Cardiac septum (tissue), 1 donor: ENCODE results near the gene CHERP. TPM values are rescaled to one million over a fixed set of nuclear protein-coding genes. Genes with fewer than 3 reads are reported as not detected.
"Not testable (repeated sequence)": the region's sequence is repeated elsewhere in the genome, so short reads cannot be mapped to it uniquely, and the experiment has no call there.

Experiments
- DNase-seq: peaks from one replicate; pipeline ENCODE4 v3.0.0-alpha.2; 2020; ENCODE audit warnings: low spot score
- intact Hi-C: fragments of 100-400 bp; cut with DNase I; formaldehyde crosslinking; loops from one replicate; pipeline ENCODE4 v1.14.0; 2022
- total RNA-seq: library from RNA; stranded (reverse); fragmentation: NEBNext Ultra II Directional; extraction: Animal tissue kit (Norgen Biotek cat#: 25700); gene quantifications from one replicate; pipeline ENCODE4 v1.2.1, GENCODE V29; 2021
- donor health status: DM: no; HTN: no; CAD: no.

The CHERP gene
- total RNA-seq, 1 donor from 2014 or later: 23.7 TPM

- DNase-seq, intact Hi-C loops: not testable (repeated sequence)
Measured at GRCh38 chr19:16551902-16552301, 9.7 kb upstream of the CHERP start.

GRCh38 chr19:16548956-16549355 lies 6.7 kb upstream of the CHERP start:
- intact Hi-C loops: no loop called here
- DNase-seq: no peak

DNA sequence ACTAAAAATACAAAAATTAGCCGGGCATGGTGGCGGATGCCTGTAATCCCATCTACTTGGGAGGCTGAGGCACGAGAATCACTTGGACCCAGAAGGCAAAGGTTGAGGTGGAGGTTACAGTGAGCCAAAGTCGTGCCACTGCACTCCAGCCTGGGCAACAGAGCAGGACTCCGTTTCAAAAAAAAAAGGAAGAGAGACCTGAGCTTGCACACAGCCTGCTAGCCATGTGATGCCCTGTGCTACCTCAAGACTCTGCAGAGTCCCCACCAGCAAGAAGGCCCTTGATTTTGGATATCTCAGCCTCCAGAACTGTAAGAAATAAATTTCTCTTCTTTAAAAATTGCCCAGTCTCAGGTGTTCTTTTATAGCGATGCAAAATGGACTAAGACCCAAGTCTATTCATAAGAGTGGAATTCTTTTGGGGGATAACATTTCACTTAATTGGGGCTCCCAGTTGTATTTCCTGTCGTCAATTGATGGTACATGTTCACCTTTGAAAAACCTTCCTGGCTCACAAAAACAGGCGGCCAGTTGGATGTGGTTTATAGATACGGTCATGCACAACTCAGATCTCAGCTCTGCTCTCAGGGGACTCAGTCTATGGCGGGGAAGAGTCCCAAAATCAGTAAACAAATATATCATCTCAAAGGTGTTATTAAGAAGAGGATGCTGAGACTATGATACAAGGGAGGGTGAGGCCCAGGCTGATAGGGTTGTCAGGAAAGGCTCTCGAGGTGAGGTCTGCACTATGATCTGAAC lies 2.4 kb upstream of the CHERP start:
- intact Hi-C loops: loop anchor here (5.0 kb wide), 1 partner anchor 47 kb away; the partner anchor contains the start of genes C19orf44 and CALR3
- DNase-seq: no peak

DNA sequence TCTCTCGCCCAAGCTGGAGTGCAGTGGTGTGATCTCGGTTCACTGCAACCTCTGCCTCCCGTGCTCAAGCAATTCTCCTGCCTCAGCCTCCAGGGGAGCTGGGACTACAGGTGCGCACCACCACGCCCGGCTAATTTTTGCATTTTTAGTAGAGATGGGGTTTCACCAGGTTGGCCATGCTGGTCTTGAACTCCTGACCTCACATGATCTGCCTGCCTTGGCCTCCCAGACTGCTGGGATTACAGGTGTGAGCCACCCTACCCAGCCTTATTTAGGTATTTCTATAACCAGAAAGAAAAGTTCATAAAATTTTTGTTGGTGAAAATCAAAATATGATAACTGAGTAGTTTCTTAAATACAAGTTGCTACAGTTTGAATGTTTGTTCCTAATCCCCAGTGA lies 1.5 kb upstream of the CHERP start:
- DNase-seq: not testable (repeated sequence)
- intact Hi-C loops: loop anchor here (2.0 to 5.0 kb wide), 2 partner anchors 29 to 46 kb away; partner anchors contain the start of genes C19orf44, CALR3 and SLC35E1

- DNase-seq: no peak
- intact Hi-C loops: loop anchor here (1.0 to 5.0 kb wide), 3 partner anchors 30 to 85 kb away; partner anchors contain the start of genes C19orf44, CALR3, MED26 and SLC35E1
Measured at GRCh38 chr19:16542910-16543472, 754 bp upstream of the CHERP start.

- intact Hi-C loops: loop anchor here (1.0 to 5.0 kb wide), 3 partner anchors 31 to 87 kb away; partner anchors contain the start of genes C19orf44, CALR3, MED26 and SLC35E1
- no peak for DNase-seq
Measured at GRCh38 chr19:16541526-16542044, 652 bp downstream of the CHERP start.

DNA sequence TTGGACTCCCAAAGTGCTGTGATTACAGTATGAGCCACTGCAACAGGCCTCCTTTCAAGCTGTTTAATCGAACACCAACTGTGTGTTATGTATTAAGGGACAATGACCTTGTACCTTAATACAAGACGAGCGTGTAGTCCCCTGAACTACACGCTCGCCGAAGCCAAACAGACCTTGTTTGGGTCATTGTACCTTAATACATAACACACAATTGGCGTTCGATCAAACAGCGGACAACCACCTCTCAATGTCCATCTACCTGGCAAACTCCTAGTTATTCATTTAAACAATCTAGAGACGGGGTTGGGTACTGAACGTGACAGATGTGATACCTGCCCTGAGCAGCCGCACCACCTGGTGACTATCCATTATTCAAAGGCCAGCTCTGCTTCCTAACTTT lies 1.3 kb downstream of the CHERP start:
- no peak for DNase-seq
- intact Hi-C loops: loop anchor here (5.0 kb wide), 1 partner anchor 44 kb away; the partner anchor contains the start of genes C19orf44 and CALR3

GRCh38 chr19:16537111-16537510 lies 5.1 kb downstream of the CHERP start:
- no peak for DNase-seq
- intact Hi-C loops: no loop called here

DNA sequence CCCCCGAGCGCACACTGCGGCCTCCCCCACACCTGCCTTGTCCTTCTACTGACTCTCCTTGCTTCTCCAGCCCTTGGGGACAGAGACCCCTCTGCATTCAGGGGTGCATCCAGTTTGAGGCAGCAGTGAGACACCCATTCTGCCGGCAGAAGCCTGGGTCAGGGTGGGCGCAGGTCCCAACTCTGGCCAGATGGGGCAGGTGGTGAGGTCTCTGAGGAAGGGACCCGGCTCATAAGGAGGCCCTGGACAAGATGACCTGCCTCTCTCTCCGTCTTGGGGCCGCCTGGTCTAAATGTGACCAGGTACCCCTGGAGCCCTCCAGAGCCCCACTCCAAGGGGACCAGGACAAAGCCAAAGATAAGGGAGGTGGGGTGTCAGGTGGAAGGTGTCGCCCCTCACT lies 6.1 kb downstream of the CHERP start:
- DNase-seq: no peak
- intact Hi-C loops: no loop called here

DNA sequence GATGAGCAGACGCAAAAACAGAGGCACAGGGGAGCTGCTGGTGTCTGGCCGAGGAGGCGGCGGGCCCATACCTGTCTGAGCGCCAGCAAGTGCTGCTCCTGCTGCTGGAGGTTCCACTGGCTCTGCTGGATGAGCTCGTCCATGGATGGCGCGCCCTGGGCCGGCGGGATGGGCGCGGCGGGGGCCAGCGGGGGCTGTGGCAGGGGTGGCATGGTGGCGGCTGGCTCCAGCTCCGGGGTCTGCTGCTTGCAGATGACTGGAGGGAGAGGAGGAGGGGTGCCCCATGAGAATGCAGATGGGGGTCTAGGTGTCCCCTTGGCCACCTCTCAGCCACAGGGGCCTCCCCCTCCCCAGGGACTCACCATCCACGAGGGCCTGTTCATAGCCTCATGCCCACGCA lies 6.9 kb downstream of the CHERP start:
- no peak for DNase-seq
- intact Hi-C loops: no loop called here

DNA sequence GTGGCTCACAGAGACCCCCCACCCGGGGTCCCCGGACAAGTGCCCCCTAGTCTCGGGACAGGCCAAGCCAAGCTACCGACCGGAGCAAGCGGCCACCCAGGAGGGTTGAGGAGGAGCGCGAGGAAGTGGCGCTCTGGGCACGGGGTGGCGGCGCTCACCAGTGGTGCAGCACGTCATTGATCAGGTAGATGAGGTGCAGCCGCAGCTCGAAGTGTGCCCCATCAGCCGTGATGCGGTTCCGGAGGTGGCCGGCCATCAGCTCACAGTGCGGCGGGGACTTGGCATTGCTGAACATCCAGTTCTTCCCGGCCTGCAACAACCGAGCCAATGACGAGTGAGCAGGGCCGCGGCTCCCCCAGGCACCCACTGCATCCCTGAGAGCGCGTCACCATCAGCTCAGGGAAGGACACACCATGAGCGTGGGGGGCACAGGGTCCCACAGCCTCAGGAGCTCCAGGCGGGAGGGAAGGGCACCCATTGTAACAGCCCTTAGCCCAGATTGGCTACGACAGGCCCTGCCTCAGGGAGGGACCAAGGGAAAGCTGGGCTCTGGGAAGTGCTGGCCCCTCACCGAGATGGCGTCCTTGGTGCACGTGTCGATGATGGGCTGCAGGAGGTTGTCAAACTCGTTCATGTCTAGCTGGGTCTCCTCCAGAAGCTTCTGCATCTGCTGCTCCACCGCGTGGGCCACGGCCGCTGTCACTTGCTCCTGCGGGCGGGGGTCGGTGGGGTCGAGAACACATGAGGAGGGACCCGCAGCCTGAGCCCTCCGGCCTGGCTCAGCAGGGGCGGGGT lies 9.6 kb downstream of the CHERP start:
- intact Hi-C loops: no loop called here
- DNase-seq: no peak

GRCh38 chr19:16531380-16531669 lies 10.9 kb downstream of the CHERP start:
- intact Hi-C loops: no loop called here
- no peak for DNase-seq

GRCh38 chr19:16530540-16531379 lies 11.5 kb downstream of the CHERP start:
- DNase-seq: no peak
- intact Hi-C loops: no loop called here

- intact Hi-C loops: no loop called here
- DNase-seq: no peak
Measured at GRCh38 chr19:16529466-16530144, 12.6 kb downstream of the CHERP start.

GRCh38 chr19:16527971-16528521 lies 14.2 kb downstream of the CHERP start:
- no peak for DNase-seq
- intact Hi-C loops: no loop called here

DNA sequence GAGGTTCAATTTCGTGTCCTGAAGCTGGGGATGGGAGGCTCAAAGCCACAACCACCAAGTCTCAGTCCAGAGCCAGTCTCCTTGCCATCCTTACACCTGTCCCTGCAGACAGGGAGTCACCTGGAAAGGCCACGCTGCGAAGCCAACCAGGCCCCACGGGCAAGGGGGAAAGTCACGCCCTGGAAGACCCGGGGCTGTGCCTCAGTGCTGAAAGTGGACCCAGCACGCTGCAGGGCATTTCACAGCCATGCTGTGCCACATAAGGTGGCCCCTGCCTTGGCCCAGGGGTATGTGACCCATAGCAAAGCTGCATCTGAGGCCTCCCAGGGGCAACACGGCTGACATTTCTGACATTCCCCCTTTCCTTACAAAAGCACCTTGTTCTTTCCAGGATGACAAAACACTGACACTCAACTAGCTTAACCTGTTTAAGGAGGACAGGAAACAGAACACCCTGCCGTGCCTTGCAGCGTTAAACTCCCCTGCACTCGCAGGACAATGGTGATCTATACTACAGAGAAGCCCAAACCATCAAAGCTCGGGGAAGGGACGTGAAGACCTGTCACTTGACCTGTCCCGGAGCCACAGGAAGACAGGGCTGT lies 14.8 kb downstream of the CHERP start:
- intact Hi-C loops: no loop called here

DNA sequence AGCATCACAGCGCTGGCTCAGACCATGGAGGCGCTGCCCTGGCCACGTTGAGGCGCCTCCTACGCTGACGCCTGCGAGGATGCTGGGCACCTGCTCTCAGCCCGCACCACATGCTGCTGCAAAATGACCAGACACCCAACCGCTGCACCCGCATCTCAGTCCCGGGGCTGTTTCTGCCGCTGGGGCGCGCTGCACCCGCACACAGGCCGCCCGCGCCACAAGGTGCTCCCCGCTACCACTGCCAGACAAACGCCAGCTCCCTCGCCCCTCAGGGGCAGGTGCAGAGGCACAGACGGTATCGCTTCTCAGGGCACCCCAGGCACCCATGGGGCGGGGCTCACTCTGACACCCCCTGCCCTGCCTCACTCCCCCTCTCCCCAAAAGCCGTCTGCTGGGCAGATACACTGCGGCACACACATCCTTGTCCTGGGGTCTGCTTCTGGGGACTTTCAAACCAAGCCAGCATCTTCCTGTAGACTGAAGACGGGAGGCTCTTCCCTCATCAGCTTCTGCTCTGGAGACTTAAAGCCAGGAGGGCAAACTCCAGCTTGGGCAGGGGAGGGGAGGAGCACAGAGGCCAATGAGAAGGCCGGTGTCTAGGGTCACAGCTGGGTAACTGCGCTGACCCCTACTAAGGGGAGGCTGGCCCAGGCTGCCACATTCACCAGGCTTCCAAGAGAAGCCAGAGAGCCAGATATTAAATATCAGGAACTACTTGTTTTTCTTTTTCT lies 16.3 kb downstream of the CHERP start:
- DNase-seq: no peak
- intact Hi-C loops: no loop called here

More for the DNA sequence above, 14.8 kb downstream of the CHERP start:
- no peak for DNase-seq
